Stromal cell of bone marrow (primary cell): ENCODE data around the gene PIK3CG.

Source experiments
- DNase-seq: peaks from one replicate; pipeline ENCODE4 v3.0.0-alpha.2; 2012; ENCODE audit warnings: low read depth

The PIK3CG gene

GRCh38 chr7:106858618-106859532 is 6.2 kb upstream of the PIK3CG start:
- no peak for DNase-seq

- DNase-seq = peak; percentile 21
Measured at GRCh38 chr7:106862317-106863089, 2.6 kb upstream of the PIK3CG start.

GRCh38 chr7:106863274-106863997 is 1.6 kb upstream of the PIK3CG start:
- DNase-seq = no peak

GRCh38 chr7:106864298-106865081 is 592 bp upstream of the PIK3CG start:
- no peak for DNase-seq

- DNase-seq = no peak
Measured at GRCh38 chr7:106866298-106867281, 1.5 kb downstream of the PIK3CG start.

GRCh38 chr7:106867641-106868351 is 2.7 kb downstream of the PIK3CG start:
- DNase-seq = no peak

GRCh38 chr7:106868364-106868763 is 3.3 kb downstream of the PIK3CG start:
- no peak for DNase-seq

GRCh38 chr7:106869954-106870353 is 4.9 kb downstream of the PIK3CG start:
- no peak for DNase-seq

- no peak for DNase-seq
Measured at GRCh38 chr7:106870528-106870927, 5.4 kb downstream of the PIK3CG start.

GRCh38 chr7:106870983-106871410 is 5.9 kb downstream of the PIK3CG start:
- DNase-seq = no peak

- DNase-seq = no peak
Measured at GRCh38 chr7:106871793-106872571, 6.9 kb downstream of the PIK3CG start.

GRCh38 chr7:106872763-106873162 is 7.7 kb downstream of the PIK3CG start:
- DNase-seq = no peak

- no peak for DNase-seq
Measured at GRCh38 chr7:106874076-106874475, 9.0 kb downstream of the PIK3CG start.

GRCh38 chr7:106875508-106875907 is 10.4 kb downstream of the PIK3CG start:
- DNase-seq = no peak

GRCh38 chr7:106878748-106879439 is 13.8 kb downstream of the PIK3CG start:
- DNase-seq = no peak

GRCh38 chr7:106881984-106882383 is 16.9 kb downstream of the PIK3CG start:
- DNase-seq = no peak

GRCh38 chr7:106883456-106884026 is 18.5 kb downstream of the PIK3CG start:
- DNase-seq = no peak

GRCh38 chr7:106885652-106886051 is 20.6 kb downstream of the PIK3CG start:
- DNase-seq = no peak
